Prostate gland (tissue), 2 donors: ENCODE data around the gene F7.

Source experiments
- POLR2A ChIP-seq: fragments of 450-650 bp; IDR thresholded peaks from one replicate; pipeline ENCODE4 v1.6.1; 2016; ENCODE audit warnings: antibody characterized with exemption, mild to moderate bottlenecking
- TF ChIP-seq, protein P1 (sequence below), 4 experiments: fragments of 200-600 bp in 2 of 4; fragments of 450-650 bp in 2 of 4; sonication (generic) in 2 of 4; IDR thresholded peaks; 1 replicate in 3 of 4; 2 replicates in 1 of 4; pipeline ENCODE4 v1.5.1; 2016 to 2019; ENCODE audit warnings: antibody characterized with exemption in 4 of 4, mild to moderate bottlenecking in 2 of 4, moderate library complexity in 2 of 4

DNA sequence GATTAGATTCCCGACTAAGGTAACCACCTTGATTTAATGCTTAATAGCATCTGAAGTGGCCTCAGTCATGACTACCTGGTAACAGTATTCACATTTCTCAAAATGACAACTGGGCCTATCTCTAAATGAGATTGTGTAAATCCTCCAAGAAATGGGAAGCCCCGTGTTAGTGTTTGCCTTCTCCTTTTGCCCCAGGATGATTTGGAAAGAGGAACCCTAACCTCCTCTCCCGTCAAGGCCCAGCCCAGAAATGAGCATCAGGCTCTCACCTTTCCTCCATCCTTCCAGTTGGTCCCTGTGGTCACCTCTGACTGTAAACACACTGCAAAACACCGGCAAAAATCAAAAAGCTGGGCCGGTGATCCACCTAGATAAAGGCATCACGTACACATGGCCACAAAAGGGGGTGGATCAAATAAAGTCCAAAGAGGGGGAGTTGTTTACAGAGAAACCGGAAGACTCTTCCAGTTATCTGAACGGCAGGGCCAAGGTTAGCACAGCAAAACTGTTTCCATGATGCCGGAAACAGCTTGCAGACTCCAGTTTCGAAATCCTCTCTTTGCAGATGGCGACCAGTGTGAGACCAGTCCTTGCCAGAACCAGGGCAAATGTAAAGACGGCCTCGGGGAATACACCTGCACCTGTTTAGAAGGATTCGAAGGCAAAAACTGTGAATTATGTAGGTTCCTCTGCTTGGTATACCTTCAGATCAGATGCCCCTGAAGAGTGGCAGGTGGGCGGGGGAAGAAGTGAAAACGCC is 33.4 kb downstream of the F7 start:
- TF ChIP-seq, protein P1, sequence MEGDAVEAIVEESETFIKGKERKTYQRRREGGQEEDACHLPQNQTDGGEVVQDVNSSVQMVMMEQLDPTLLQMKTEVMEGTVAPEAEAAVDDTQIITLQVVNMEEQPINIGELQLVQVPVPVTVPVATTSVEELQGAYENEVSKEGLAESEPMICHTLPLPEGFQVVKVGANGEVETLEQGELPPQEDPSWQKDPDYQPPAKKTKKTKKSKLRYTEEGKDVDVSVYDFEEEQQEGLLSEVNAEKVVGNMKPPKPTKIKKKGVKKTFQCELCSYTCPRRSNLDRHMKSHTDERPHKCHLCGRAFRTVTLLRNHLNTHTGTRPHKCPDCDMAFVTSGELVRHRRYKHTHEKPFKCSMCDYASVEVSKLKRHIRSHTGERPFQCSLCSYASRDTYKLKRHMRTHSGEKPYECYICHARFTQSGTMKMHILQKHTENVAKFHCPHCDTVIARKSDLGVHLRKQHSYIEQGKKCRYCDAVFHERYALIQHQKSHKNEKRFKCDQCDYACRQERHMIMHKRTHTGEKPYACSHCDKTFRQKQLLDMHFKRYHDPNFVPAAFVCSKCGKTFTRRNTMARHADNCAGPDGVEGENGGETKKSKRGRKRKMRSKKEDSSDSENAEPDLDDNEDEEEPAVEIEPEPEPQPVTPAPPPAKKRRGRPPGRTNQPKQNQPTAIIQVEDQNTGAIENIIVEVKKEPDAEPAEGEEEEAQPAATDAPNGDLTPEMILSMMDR (IDR thresholded peaks at IDR 0.05): no peak
- TF ChIP-seq POLR2A: no peak
